GM23338 (cell line): ENCODE data around the gene ACSL4. TPM values are rescaled to one million over a fixed set of nuclear protein-coding genes. Genes with fewer than 3 reads are reported as not detected.
"Not testable (repeated sequence)": the region's sequence is repeated elsewhere in the genome, so short reads cannot be mapped to it uniquely, and the experiment has no call there.

Source experiments
- ATAC-seq: fragments of 200-7000 bp; cut with Tn5 transposase; 3 replicates; pipeline ENCODE4 v1.9.1; 2020
- DNase-seq: peaks from one replicate; pipeline ENCODE4 v3.0.0-alpha.2; 2015; ENCODE audit warnings: low spot score
- H2AFZ ChIP-seq: fragments of 200-600 bp; sonication (generic); 2 replicates; pipeline ENCODE4 v1.8.0; 2016; ENCODE audit warnings: antibody characterized with exemption, mild to moderate bottlenecking, moderate library complexity
- H3F3A ChIP-seq: fragments of 200-600 bp; sonication (generic); replicated peaks from 2 replicates; pipeline ENCODE4 v1.8.0; 2017; ENCODE audit warnings: antibody characterized with exemption, mixed run types, low read depth
- H3K27ac ChIP-seq: fragments of 200-600 bp; sonication (generic); 2 replicates; pipeline ENCODE4 v1.6.1; 2016; ENCODE audit warnings: low read depth
- H3K27me3 ChIP-seq: fragments of 200-600 bp; sonication (generic); 2 replicates; pipeline ENCODE4 v1.8.0; 2016; ENCODE audit warnings: mild to moderate bottlenecking, mixed run types, moderate library complexity; ENCODE audit not compliant: insufficient read depth
- H3K36me3 ChIP-seq: fragments of 200-600 bp; sonication (generic); 2 replicates; pipeline ENCODE4 v1.8.0; 2016; ENCODE audit warnings: mild to moderate bottlenecking; ENCODE audit not compliant: insufficient read depth
- H3K4me1 ChIP-seq: fragments of 200-600 bp; sonication (generic); 2 replicates; pipeline ENCODE4 v1.8.0; 2016; ENCODE audit warnings: mild to moderate bottlenecking, moderate library complexity; ENCODE audit not compliant: insufficient read depth
- H3K4me2 ChIP-seq: fragments of 200-600 bp; sonication (generic); 2 replicates; pipeline ENCODE4 v1.7.1; 2017; ENCODE audit warnings: mixed run types
- H3K4me3 ChIP-seq: fragments of 200-600 bp; sonication (generic); 2 replicates; pipeline ENCODE4 v1.6.1; 2016; ENCODE audit warnings: mixed run types
- H3K79me2 ChIP-seq: fragments of 200-600 bp; sonication (generic); replicated peaks from 2 replicates; pipeline ENCODE4 v1.8.0; 2017; ENCODE audit warnings: mild to moderate bottlenecking; ENCODE audit not compliant: insufficient read depth
- H3K9me2 ChIP-seq: fragments of 200-600 bp; sonication (generic); 2 replicates; pipeline ENCODE4 v1.8.0; 2017; ENCODE audit not compliant: insufficient read depth
- H4K20me1 ChIP-seq: fragments of 200-600 bp; sonication (generic); replicated peaks from 2 replicates; pipeline ENCODE4 v1.8.0; 2017; ENCODE audit warnings: mild to moderate bottlenecking; ENCODE audit not compliant: insufficient read depth
- H3K27ac Mint-ChIP-seq: 2 replicates; pipeline ENCODE4 v1.8.0; 2020; ENCODE audit warnings: inconsistent platforms, mild to moderate bottlenecking, moderate library complexity, mixed read lengths
- H3K27me3 Mint-ChIP-seq: 3 replicates; pipeline ENCODE4 v1.8.0; 2022; ENCODE audit warnings: low read depth, mild to moderate bottlenecking, moderate library complexity, mixed read lengths, inconsistent platforms; ENCODE audit not compliant: insufficient read depth, poor library complexity
- H3K36me3 Mint-ChIP-seq: 3 replicates; pipeline ENCODE4 v1.8.0; 2021; ENCODE audit warnings: low read depth, mild to moderate bottlenecking, inconsistent platforms, moderate library complexity, mixed read lengths
- H3K4me1 Mint-ChIP-seq: 3 replicates; pipeline ENCODE4 v1.8.0; 2020; ENCODE audit warnings: mild to moderate bottlenecking, inconsistent platforms, mixed read lengths
- H3K4me3 Mint-ChIP-seq: 3 replicates; pipeline ENCODE4 v1.8.0; 2021; ENCODE audit warnings: moderate library complexity, mild to moderate bottlenecking, inconsistent platforms, mixed read lengths
- H3K9me3 Mint-ChIP-seq: 3 replicates; pipeline ENCODE4 v1.8.0; 2020; ENCODE audit warnings: moderate library complexity, mild to moderate bottlenecking, inconsistent platforms, mixed read lengths
- CREB1 ChIP-seq: fragments of 250-450 bp; sonication (Bioruptor Pico); IDR thresholded peaks from 2 replicates; pipeline ENCODE4 v1.5.0; 2020; ENCODE audit warnings: low read depth, mild to moderate bottlenecking, moderate library complexity
- CTCF ChIP-seq, 2 experiments: fragments of 200-600 bp in 1 of 2; sonication (generic) in 1 of 2; conservative IDR thresholded peaks; 2 replicates each; pipeline versions ENCODE4 v1.5.1 to v1.6.1; 2016 to 2017; ENCODE audit warnings: antibody characterized with exemption in 2 of 2, low read depth in 2 of 2, mild to moderate bottlenecking in 2 of 2, moderate library complexity in 1 of 2
- ETS1 ChIP-seq: IDR thresholded peaks from 2 replicates; pipeline ENCODE4 v1.6.1; 2016; ENCODE audit warnings: antibody characterized with exemption
- JUNB ChIP-seq: IDR thresholded peaks from one replicate; pipeline ENCODE4 v1.6.1; 2016; ENCODE audit warnings: antibody characterized with exemption; ENCODE audit not compliant: unreplicated experiment
- POLR2AphosphoS5 ChIP-seq: IDR thresholded peaks from 2 replicates; pipeline ENCODE4 v1.6.1; 2016; ENCODE audit warnings: antibody characterized with exemption, low read depth
- REST ChIP-seq: IDR thresholded peaks from one replicate; pipeline ENCODE4 v1.6.1; 2018; ENCODE audit warnings: antibody characterized with exemption; ENCODE audit not compliant: unreplicated experiment
- STAT1 ChIP-seq: IDR thresholded peaks from one replicate; pipeline ENCODE4 v1.6.1; 2016; ENCODE audit warnings: antibody characterized with exemption; ENCODE audit not compliant: unreplicated experiment
- ZNF114 ChIP-seq: fragments of 250-450 bp; sonication (Bioruptor Pico); IDR thresholded peaks from 2 replicates; pipeline ENCODE4 v1.5.0; 2020; ENCODE audit warnings: mild to moderate bottlenecking, moderate library complexity
- ZNF331 ChIP-seq: fragments of 250-450 bp; sonication (Bioruptor Pico); IDR thresholded peaks from 2 replicates; pipeline ENCODE4 v1.5.0; 2020; ENCODE audit warnings: low read depth, mild to moderate bottlenecking, moderate library complexity
- ZNF462 ChIP-seq: fragments of 250-450 bp; sonication (Bioruptor Pico); IDR thresholded peaks from 2 replicates; pipeline ENCODE4 v1.5.0; 2020; ENCODE audit warnings: mild to moderate bottlenecking, moderate library complexity
- polyA plus RNA-seq: library from polyadenylated mRNA; unstranded; fragments of >200 nt; fragmentation: Nextera tagmentation; extraction: Ambion mirVana; gene quantifications from 2 replicates; pipeline ENCODE4 v1.2.1, GENCODE V29; 2016
- total RNA-seq: library from RNA; depleted of rRNA; stranded (reverse); fragments of >200 nt; shearing (Covaris generic); gene quantifications from 2 replicates; pipeline ENCODE4 v1.2.3, GENCODE V29; 2014

Gene ACSL4
- total and polyA plus RNA-seq, 2 experiments from 2014 or later, result 17.8 to 76.3 TPM

- Mint-ChIP-seq H3K27ac (no peak overlapping the region), H3K4me3 (no peak overlapping the region), H3K27me3 (peaks cover 2% of the 10 kb centered on the region), H3K4me1 (no peaks in the 10 kb centered on the region), H3K9me3 (no peaks in the 10 kb centered on the region), H3K36me3 (peaks cover 4% of the 10 kb centered on the region; the same call in 1 of the 3 replicates)
- no peak for TF ChIP-seq ETS1
- TF ChIP-seq JUNB, result no peak
- TF ChIP-seq ZNF462 (CRISPR knock-in tag), result no peak
- no peak for TF ChIP-seq CREB1 (CRISPR knock-in tag)
- no peak for TF ChIP-seq CTCF (conservative IDR thresholded peaks at IDR 0.05; ENCODE audit: low read depth in 2 of 2)
- TF ChIP-seq POLR2AphosphoS5, result no peak
- TF ChIP-seq STAT1, result no peak
- no peak for TF ChIP-seq ZNF331
- TF ChIP-seq ZNF114 (CRISPR knock-in tag), result no peak
- TF ChIP-seq REST, result no peak
- no peaks in the 10 kb centered on the region for H3K9me2 ChIP-seq
- no peak overlapping the region for H3K4me2 ChIP-seq
- no peaks in the 10 kb centered on the region for H3K36me3 ChIP-seq
- H3K27me3 ChIP-seq, result no peaks in the 10 kb centered on the region
- no peaks in the 10 kb centered on the region for H3K4me1 ChIP-seq
- H3K27ac ChIP-seq, result no peak overlapping the region
- DNase-seq (no peak), ATAC-seq (no peak)
- H3K4me3 ChIP-seq, result no peak overlapping the region
- no peaks in the 10 kb centered on the region for H3F3A ChIP-seq
- H2AFZ ChIP-seq, result no peak overlapping the region
- no peaks in the 10 kb centered on the region for H3K79me2 ChIP-seq
- H4K20me1 ChIP-seq, result no peaks in the 10 kb centered on the region
Observed at GRCh38 chrX:109638158-109638557, 94.9 kb downstream of the ACSL4 start.

GRCh38 chrX:109637477-109637876 lies 95.6 kb downstream of the ACSL4 start:
- not testable (repeated sequence) for H3K4me3 Mint-ChIP-seq, H3K4me1 Mint-ChIP-seq, H3F3A ChIP-seq, DNase-seq, ATAC-seq, H3K4me1 ChIP-seq, H4K20me1 ChIP-seq, H3K4me3 ChIP-seq, H3K27me3 ChIP-seq, H3K4me2 ChIP-seq, H3K27ac ChIP-seq, H2AFZ ChIP-seq, H3K79me2 ChIP-seq, H3K9me3 Mint-ChIP-seq, H3K27ac Mint-ChIP-seq, H3K27me3 Mint-ChIP-seq, H3K36me3 Mint-ChIP-seq, H3K9me2 ChIP-seq, H3K36me3 ChIP-seq
